Right cardiac atrium (tissue), 5 donors: ENCODE results near the gene CHN2. TPM values are rescaled to one million over a fixed set of nuclear protein-coding genes. Genes with fewer than 3 reads are reported as not detected.

Experiments used
- ATAC-seq, 2 donors: fragments of 200-7000 bp; cut with Tn5 transposase; one replicate each; pipeline versions ENCODE4 v1.8.0 to v1.9.1; 2020; ENCODE audit warnings: moderate library complexity in 2 of 2, mild to moderate bottlenecking in 1 of 2
- DNase-seq, 3 donors: peaks; one replicate each; pipeline ENCODE4 v3.0.0-alpha.2; 2020
- H3K27ac ChIP-seq: one replicate; pipeline ENCODE4 v1.5.1; 2013; ENCODE audit warnings: mild to moderate bottlenecking, low read length, control low read depth, moderate library complexity
- H3K27me3 ChIP-seq: one replicate; pipeline ENCODE4 v1.6.1; 2013; ENCODE audit not compliant: control insufficient read depth, insufficient read depth
- H3K4me1 ChIP-seq: one replicate; pipeline ENCODE4 v1.6.1; 2013; ENCODE audit warnings: low read length; ENCODE audit not compliant: control insufficient read depth, insufficient read depth
- H3K4me3 ChIP-seq: one replicate; pipeline ENCODE4 v1.5.1; 2013; ENCODE audit warnings: low read length, control low read depth
- H3K9me3 ChIP-seq: one replicate; pipeline ENCODE4 v1.6.1; 2013; ENCODE audit warnings: low read length; ENCODE audit not compliant: control insufficient read depth
- WGBS: extraction: QIAGEN DNeasy Blood & Tissue Kit; methylation state at CpG from one replicate; pipeline ENCODE4 v1.1.7; 2013; 5-methylcytosine and 5-hydroxymethylcytosine counted together
- intact Hi-C, 4 donors: fragments of 100-400 bp; cut with DNase I; formaldehyde crosslinking; loops; one replicate each; pipeline versions ENCODE4 v1.11.0 to v1.14.0; 2022 to 2023
- polyA plus RNA-seq: library from polyadenylated mRNA; stranded (reverse); fragments of 200-250 nt; gene quantifications from one replicate; pipeline ENCODE4 v1.2.3, GENCODE V29; 2013
- total RNA-seq, 4 donors: library from RNA; stranded (reverse); fragmentation: NEBNext Ultra II Directional; extraction: Animal tissue kit (Norgen Biotek cat#: 25700); gene quantifications; one replicate each; pipeline ENCODE4 v1.2.1, GENCODE V29; 2021
- donor health status: healthy with polysubstance abuse.
- donor health status: DM: no; HTN: yes; CAD: no.
- donor health status: DM: no; HTN: no; CAD: no.
- donor health status: DM: no; HTN: yes; CAD: no; lungs with severe emphysema.
- donor health status: DM: yes; HTN: yes; CAD: no.

The CHN2 gene
- total and polyA plus RNA-seq, 5 donors, result 2.0 to 6.4 (median 4.3) TPM

GRCh38 chr7:29412912-29413311, 218.3 kb downstream of the CHN2 start:
- WGBS, result 93% methylated on average over 3 of the region's 3 CpGs
- no peak overlapping the region for H3K27ac ChIP-seq
- H3K4me3 ChIP-seq, result no peak overlapping the region
- H3K4me1 ChIP-seq, result no peaks in the 10 kb centered on the region
- DNase-seq (no peak), ATAC-seq (no peak)
- no peaks in the 10 kb centered on the region for H3K9me3 ChIP-seq
- H3K27me3 ChIP-seq, result peaks cover 2% of the 10 kb centered on the region
- intact Hi-C loops, result loop anchor here in 1 of 4 donors (5.0 kb wide), 1 partner anchor 491 kb away; no protein-coding TSS in a partner anchor

- no peak overlapping the region for H3K4me3 ChIP-seq
- H3K9me3 ChIP-seq, result no peaks in the 10 kb centered on the region
- intact Hi-C loops, result loop anchor here in 1 of 4 donors (5.0 kb wide), 1 partner anchor 491 kb away; no protein-coding TSS in a partner anchor
- no peak overlapping the region for H3K27ac ChIP-seq
- ATAC-seq (no peak), DNase-seq (no peak)
- WGBS, result 85% methylated on average over 12 of the region's 12 CpGs
- H3K4me1 ChIP-seq, result no peaks in the 10 kb centered on the region
- no peaks in the 10 kb centered on the region for H3K27me3 ChIP-seq
Observed at GRCh38 chr7:29413626-29414136, 219.1 kb downstream of the CHN2 start.

GRCh38 chr7:29414216-29414615, 219.6 kb downstream of the CHN2 start:
- no peak overlapping the region for H3K4me3 ChIP-seq
- no peak for DNase-seq
- no peak overlapping the region for H3K27ac ChIP-seq
- 95% methylated on average over 10 of the region's 10 CpGs for WGBS
- no peak for ATAC-seq
- H3K9me3 ChIP-seq, result no peaks in the 10 kb centered on the region
- intact Hi-C loops, result loop anchor here in 1 of 4 donors (5.0 kb wide), 1 partner anchor 492 kb away; no protein-coding TSS in a partner anchor
- H3K27me3 ChIP-seq, result no peaks in the 10 kb centered on the region
- no peaks in the 10 kb centered on the region for H3K4me1 ChIP-seq

GRCh38 chr7:29415215-29415614, 220.6 kb downstream of the CHN2 start:
- intact Hi-C loops, result no loop called here
- DNase-seq, result no peak
- H3K4me3 ChIP-seq, result no peak overlapping the region
- 87% methylated on average over 5 of the region's 5 CpGs for WGBS
- no peaks in the 10 kb centered on the region for H3K4me1 ChIP-seq
- ATAC-seq, result no peak
- no peaks in the 10 kb centered on the region for H3K27me3 ChIP-seq
- H3K9me3 ChIP-seq, result no peaks in the 10 kb centered on the region
- H3K27ac ChIP-seq, result no peak overlapping the region

GRCh38 chr7:29416276-29416937, 221.8 kb downstream of the CHN2 start:
- no peak overlapping the region for H3K4me3 ChIP-seq
- WGBS, result 78% methylated on average over 10 of the region's 10 CpGs
- H3K4me1 ChIP-seq, result no peaks in the 10 kb centered on the region
- no peak for ATAC-seq
- intact Hi-C loops, result no loop called here
- no peaks in the 10 kb centered on the region for H3K27me3 ChIP-seq
- H3K27ac ChIP-seq, result no peak overlapping the region
- no peak for DNase-seq
- no peaks in the 10 kb centered on the region for H3K9me3 ChIP-seq

GRCh38 chr7:29416938-29417305, 222.3 kb downstream of the CHN2 start:
- Histone ChIP-seq H3K4me3 (no peak overlapping the region), H3K27me3 (no peaks in the 10 kb centered on the region), H3K4me1 (no peaks in the 10 kb centered on the region), H3K9me3 (no peaks in the 10 kb centered on the region), H3K27ac (no peak overlapping the region)
- 97% methylated on average over 9 of the region's 9 CpGs for WGBS
- DNase-seq, result no peak
- ATAC-seq, result no peak
- intact Hi-C loops, result no loop called here

DNA sequence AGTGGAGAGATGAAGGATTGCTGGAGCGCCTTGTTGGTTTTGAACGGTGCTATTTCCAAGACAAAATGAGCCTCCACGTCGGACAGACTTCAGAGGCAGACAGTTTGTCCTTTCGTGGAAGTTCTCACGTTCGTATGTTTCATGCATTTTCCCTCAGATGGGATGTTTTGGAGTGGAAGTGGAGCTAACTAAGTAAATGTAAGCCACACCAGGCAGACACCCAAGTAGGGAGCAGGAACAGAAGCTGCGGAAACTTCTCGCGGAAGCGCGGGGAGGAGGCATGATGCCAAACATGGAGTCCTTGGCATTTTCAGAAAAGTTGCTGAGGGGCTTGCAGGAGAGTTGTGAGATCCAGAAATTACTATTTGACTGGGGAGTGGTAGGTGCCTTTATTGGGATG, 223.5 kb downstream of the CHN2 start:
- no peak for ATAC-seq
- Histone ChIP-seq H3K9me3 (no peaks in the 10 kb centered on the region), H3K27ac (no peak overlapping the region), H3K4me3 (no peak overlapping the region), H3K4me1 (no peaks in the 10 kb centered on the region), H3K27me3 (no peaks in the 10 kb centered on the region)
- intact Hi-C loops, result no loop called here
- 95% methylated on average over 12 of the region's 12 CpGs for WGBS
- no peak for DNase-seq

GRCh38 chr7:29418651-29419050, 224.1 kb downstream of the CHN2 start:
- no peaks in the 10 kb centered on the region for H3K4me1 ChIP-seq
- H3K27ac ChIP-seq, result no peak overlapping the region
- H3K9me3 ChIP-seq, result no peaks in the 10 kb centered on the region
- intact Hi-C loops, result no loop called here
- H3K4me3 ChIP-seq, result no peak overlapping the region
- DNase-seq (no peak), ATAC-seq (no peak)
- WGBS, result 86% methylated on average over 6 of the region's 6 CpGs
- no peaks in the 10 kb centered on the region for H3K27me3 ChIP-seq

DNA sequence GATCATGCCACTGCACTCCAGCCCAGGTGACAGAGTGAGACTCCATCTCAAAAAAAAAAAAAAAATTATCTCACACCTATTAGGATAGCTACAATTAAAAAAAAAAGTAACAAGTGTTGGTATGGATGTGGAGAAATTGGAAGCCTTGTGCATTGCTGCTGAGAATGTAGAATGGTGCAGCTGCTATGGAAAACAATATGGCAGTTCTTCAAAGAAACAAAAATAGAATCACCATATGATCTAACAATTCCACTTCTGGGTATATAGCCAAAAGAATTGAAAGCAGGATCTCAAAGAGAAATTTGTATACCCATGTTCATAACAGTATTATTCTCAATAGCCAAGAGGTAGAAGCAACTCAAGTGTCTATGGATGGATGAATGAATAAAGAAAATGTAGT, 225.4 kb downstream of the CHN2 start:
- intact Hi-C loops, result no loop called here
- ATAC-seq (no peak), DNase-seq (no peak)
- no peaks in the 10 kb centered on the region for H3K27me3 ChIP-seq
- no peaks in the 10 kb centered on the region for H3K9me3 ChIP-seq
- H3K4me3 ChIP-seq, result no peak overlapping the region
- H3K4me1 ChIP-seq, result no peaks in the 10 kb centered on the region
- H3K27ac ChIP-seq, result no peak overlapping the region

DNA sequence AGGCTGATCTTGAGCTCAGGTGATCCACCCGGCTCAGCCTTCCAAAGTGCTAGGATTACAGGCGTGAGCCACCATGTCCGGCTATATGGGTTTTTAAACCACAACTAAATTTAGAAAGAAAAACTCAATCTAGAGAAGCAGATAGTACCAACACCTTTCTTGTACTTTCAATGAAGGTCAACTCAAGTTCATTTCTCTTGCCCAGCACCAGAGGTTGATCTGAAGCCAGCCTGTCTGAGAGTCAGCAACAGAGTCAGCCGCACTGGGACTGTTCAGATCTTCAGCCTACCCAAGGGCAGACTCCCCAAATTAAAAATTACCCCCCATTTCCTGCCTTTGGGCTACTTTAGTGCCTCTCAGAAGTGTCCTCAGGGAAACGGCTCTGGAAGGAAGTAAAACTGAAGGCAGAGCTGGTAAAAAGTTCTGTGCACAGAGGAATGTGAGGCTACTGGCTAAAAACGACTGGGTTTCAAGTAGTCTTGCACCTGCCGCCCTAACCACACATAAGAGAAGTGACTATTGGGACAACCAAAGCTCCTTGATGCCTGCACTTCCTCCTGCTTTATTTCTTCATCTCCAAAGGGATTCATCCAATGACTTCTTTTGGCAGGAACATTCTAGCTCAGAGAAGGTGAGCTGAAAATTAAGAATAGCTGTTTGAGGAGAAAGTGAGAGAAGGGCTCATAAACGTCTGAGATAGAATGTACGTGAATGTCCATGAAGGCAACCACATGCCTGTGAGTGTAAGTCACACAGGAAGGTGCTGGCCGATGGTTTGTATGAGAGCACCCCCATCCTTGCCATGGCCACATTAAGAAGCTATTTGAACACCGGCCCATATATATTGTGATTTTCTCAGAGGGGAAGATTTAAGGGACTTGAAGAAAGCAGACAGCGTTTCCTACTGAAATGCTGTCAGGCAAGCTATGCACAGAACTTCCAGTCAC, 226.7 kb downstream of the CHN2 start:
- WGBS, result 79% methylated on average over 12 of the region's 12 CpGs
- Histone ChIP-seq H3K4me3 (no peak overlapping the region), H3K9me3 (no peaks in the 10 kb centered on the region), H3K4me1 (no peaks in the 10 kb centered on the region), H3K27ac (no peak overlapping the region), H3K27me3 (no peaks in the 10 kb centered on the region)
- intact Hi-C loops, result no loop called here
- ATAC-seq (no peak), DNase-seq (no peak)

GRCh38 chr7:29422829-29423228, 228.3 kb downstream of the CHN2 start:
- 84% methylated on average over 5 of the region's 5 CpGs for WGBS
- Histone ChIP-seq H3K4me3 (no peak overlapping the region), H3K4me1 (no peaks in the 10 kb centered on the region), H3K9me3 (no peaks in the 10 kb centered on the region), H3K27me3 (no peaks in the 10 kb centered on the region), H3K27ac (no peak overlapping the region)
- ATAC-seq (no peak), DNase-seq (no peak)
- intact Hi-C loops, result no loop called here
